GM20000 (cell line): ENCODE measurements around the gene VASP.

Experiments
- DNase-seq: peaks from one replicate; pipeline ENCODE4 v3.0.0; 2012; ENCODE audit warnings: low spot score
- CTCF ChIP-seq: IDR thresholded peaks from 2 replicates; pipeline ENCODE4 v1.5.1; 2012; ENCODE audit warnings: mild to moderate bottlenecking, control low read depth; ENCODE audit errors: extremely low read depth, missing control alignments

The VASP gene

GRCh38 chr19:45528744-45529419 is 21.6 kb downstream of the VASP start:
- peak; percentile 23 for DNase-seq
- TF ChIP-seq CTCF = no peak

- no peak for TF ChIP-seq CTCF
- DNase-seq = no peak
Observed at GRCh38 chr19:45529420-45529785, 22.1 kb downstream of the VASP start.

GRCh38 chr19:45531349-45531748 is 24.1 kb downstream of the VASP start:
- TF ChIP-seq CTCF = no peak
- no peak for DNase-seq

- DNase-seq = no peak
- no peak for TF ChIP-seq CTCF
Observed at GRCh38 chr19:45539459-45539858, 32.2 kb downstream of the VASP start.

- peak; percentile 1 for DNase-seq
- TF ChIP-seq CTCF = no peak
Observed at GRCh38 chr19:45542234-45542668, 35.0 kb downstream of the VASP start.

- TF ChIP-seq CTCF = no peak
- peak; percentile 10 for DNase-seq
Observed at GRCh38 chr19:45547211-45547770, 40.0 kb downstream of the VASP start.

GRCh38 chr19:45547965-45548609 is 40.8 kb downstream of the VASP start:
- DNase-seq = no peak
- TF ChIP-seq CTCF = no peak
